IPS-20b (cell line): ENCODE data around the gene C8A.

Experiments
- H3K27ac ChIP-seq: one replicate; pipeline ENCODE4 v1.5.1; 2013; ENCODE audit warnings: low read length
- H3K27me3 ChIP-seq: 2 replicates; pipeline ENCODE4 v1.6.1; 2013; ENCODE audit warnings: mild to moderate bottlenecking, low read length, inconsistent platforms; ENCODE audit not compliant: insufficient read depth
- H3K36me3 ChIP-seq: 2 replicates; pipeline ENCODE4 v1.6.1; 2013; ENCODE audit warnings: low read depth, mild to moderate bottlenecking, inconsistent platforms, low read length, moderate library complexity; ENCODE audit not compliant: insufficient read depth
- H3K4me1 ChIP-seq: 2 replicates; pipeline ENCODE4 v1.6.1; 2013; ENCODE audit warnings: mild to moderate bottlenecking, control low read depth, inconsistent platforms, low read length, moderate library complexity; ENCODE audit not compliant: insufficient read depth
- H3K4me3 ChIP-seq: 2 replicates; pipeline ENCODE4 v1.5.1; 2013; ENCODE audit warnings: mild to moderate bottlenecking, low read length, inconsistent platforms
- H3K9ac ChIP-seq: 2 replicates; pipeline ENCODE4 v1.6.1; 2013; ENCODE audit warnings: low read depth, mild to moderate bottlenecking, inconsistent platforms, low read length, moderate library complexity
- H3K9me3 ChIP-seq: 2 replicates; pipeline ENCODE4 v1.6.1; 2013; ENCODE audit warnings: mild to moderate bottlenecking, low read depth, low read length, inconsistent platforms; ENCODE audit not compliant: insufficient read depth

C8A gene

DNA sequence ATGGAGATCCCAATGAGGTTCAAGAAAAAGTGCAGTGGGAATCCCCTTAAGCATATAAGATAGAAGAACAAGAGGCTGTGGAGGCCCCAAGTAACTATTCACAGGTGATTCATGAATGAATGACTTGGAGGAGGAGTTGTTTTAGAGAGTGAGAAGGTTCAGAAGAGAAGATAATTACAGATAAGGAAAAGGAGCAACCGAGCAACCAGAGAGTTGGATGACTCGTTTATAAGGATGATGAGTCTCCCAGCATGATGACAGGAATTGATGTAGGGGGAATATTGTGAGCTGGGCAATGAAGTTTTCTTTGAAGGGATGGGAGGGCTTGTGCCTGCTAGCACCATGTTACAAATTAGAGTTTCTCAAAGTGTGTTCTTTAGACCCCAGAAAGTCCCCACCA is 9.8 kb downstream of the C8A start:
- Histone ChIP-seq H3K36me3 (no peaks in the 10 kb centered on the region), H3K9me3 (no peaks in the 10 kb centered on the region), H3K4me3 (no peak overlapping the region), H3K27me3 (no peaks in the 10 kb centered on the region), H3K9ac (no peak overlapping the region), H3K27ac (no peak overlapping the region), H3K4me1 (no peaks in the 10 kb centered on the region)

DNA sequence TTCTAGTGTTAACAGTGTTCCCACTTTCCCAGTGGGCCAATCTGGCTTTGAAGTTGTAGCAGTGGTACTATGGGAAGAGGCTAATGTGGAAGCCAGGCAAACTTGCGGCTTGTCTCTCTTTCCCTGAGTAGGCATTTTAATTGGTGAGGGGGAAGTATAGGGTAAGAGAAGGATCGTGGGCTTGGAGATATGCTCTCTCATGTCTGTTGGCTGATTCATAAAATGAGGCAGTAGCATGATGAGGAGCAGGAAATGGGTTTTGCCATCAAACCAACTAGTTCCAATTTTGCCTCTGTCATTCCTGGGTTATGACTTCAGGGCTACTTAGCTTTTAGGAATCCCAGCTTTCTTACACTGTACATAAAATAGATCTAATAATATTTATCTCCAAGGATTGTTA is 12.1 kb downstream of the C8A start:
- Histone ChIP-seq H3K27ac (no peak overlapping the region), H3K9ac (no peak overlapping the region), H3K4me1 (no peaks in the 10 kb centered on the region), H3K4me3 (no peak overlapping the region), H3K27me3 (no peaks in the 10 kb centered on the region), H3K9me3 (no peaks in the 10 kb centered on the region), H3K36me3 (no peaks in the 10 kb centered on the region)

DNA sequence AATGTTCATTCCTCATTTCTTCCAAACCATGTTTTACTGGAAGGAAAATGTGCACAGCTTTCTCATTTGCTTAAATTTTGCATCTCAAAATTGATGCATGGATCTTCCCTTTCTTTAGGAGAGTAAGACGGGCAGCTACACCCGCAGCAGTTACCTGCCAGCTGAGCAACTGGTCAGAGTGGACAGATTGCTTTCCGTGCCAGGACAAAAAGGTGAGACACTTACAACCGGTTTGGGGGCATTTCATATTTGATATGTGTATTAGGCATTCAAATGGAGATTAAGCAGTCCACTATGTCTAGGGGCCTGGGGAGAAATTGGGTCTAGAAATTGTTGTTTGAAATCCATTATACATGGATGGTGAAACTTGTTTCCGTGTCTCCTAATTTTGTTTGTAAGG is 12.9 kb downstream of the C8A start:
- Histone ChIP-seq H3K9ac (no peak overlapping the region), H3K27ac (no peak overlapping the region), H3K27me3 (no peaks in the 10 kb centered on the region), H3K36me3 (no peaks in the 10 kb centered on the region), H3K4me3 (no peak overlapping the region), H3K9me3 (no peaks in the 10 kb centered on the region), H3K4me1 (no peaks in the 10 kb centered on the region)

DNA sequence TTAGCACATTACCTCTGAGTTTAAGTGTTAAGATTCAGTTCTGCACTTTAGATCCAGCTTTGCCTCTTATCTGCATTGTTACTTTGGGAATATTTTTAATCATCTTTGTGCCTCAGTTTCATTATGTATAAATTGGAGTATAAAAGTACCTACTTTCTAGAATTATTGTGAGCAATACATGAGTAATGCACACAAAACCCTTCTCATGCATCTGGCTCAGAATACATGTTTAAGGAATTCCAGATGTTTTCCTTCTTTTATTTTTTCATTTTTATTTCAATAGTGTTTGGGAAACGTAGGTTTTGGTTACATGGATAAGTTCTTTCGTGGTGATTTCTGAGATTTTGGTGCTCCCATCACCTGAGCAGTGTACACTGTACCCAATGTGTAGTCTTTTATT is 14.2 kb downstream of the C8A start:
- Histone ChIP-seq H3K9me3 (no peaks in the 10 kb centered on the region), H3K27ac (no peak overlapping the region), H3K4me3 (no peak overlapping the region), H3K9ac (no peak overlapping the region), H3K27me3 (no peaks in the 10 kb centered on the region), H3K36me3 (no peaks in the 10 kb centered on the region), H3K4me1 (no peaks in the 10 kb centered on the region)

DNA sequence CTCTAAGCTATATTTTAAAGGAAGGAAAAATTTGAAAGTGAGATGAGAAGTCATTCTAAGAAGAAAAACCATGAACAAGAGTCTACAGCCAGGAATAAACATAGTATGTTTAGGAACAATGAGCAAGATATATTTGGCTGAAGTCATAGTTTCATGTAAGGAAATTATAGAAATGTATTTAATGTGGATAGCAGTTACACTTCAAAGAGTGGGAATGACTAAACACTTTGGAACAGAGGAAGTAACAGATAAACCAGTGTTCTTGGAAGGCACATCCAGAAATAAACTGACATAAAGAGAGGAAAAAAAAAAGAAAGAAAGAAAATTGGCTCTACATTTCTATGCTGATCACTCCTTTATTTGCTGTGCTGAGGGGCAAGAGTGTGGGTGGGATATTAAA is 18.0 kb downstream of the C8A start:
- H3K9ac ChIP-seq: no peak overlapping the region
- no peaks in the 10 kb centered on the region; the same call in 1 of the 2 replicates for H3K27me3 ChIP-seq
- no peaks in the 10 kb centered on the region for H3K9me3 ChIP-seq
- H3K27ac ChIP-seq: no peak overlapping the region
- no peaks in the 10 kb centered on the region for H3K36me3 ChIP-seq
- H3K4me3 ChIP-seq: no peak overlapping the region
- H3K4me1 ChIP-seq: no peaks in the 10 kb centered on the region

DNA sequence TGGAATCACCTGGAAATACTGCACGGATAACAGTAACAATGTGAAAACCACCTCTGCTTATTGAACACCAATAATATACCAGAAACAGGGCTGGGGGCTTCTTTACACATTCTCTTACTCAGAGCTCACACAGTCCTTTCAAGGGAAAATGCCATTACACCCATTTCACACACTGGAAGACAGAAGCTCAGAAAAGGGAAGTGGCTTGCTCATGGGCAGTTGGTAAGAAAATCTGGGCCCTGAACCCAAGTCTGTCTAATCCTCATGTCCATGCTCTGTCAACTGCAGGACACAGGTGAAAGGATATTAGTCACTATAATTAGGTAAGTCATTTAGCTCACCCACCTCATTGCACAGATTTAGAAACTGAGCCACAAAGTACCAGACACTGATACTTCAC is 18.6 kb downstream of the C8A start:
- no peaks in the 10 kb centered on the region for H3K36me3 ChIP-seq
- H3K4me3 ChIP-seq: no peak overlapping the region
- no peak overlapping the region for H3K27ac ChIP-seq
- no peaks in the 10 kb centered on the region; the same call in 1 of the 2 replicates for H3K27me3 ChIP-seq
- no peak overlapping the region for H3K9ac ChIP-seq
- H3K4me1 ChIP-seq: no peaks in the 10 kb centered on the region
- H3K9me3 ChIP-seq: no peaks in the 10 kb centered on the region

DNA sequence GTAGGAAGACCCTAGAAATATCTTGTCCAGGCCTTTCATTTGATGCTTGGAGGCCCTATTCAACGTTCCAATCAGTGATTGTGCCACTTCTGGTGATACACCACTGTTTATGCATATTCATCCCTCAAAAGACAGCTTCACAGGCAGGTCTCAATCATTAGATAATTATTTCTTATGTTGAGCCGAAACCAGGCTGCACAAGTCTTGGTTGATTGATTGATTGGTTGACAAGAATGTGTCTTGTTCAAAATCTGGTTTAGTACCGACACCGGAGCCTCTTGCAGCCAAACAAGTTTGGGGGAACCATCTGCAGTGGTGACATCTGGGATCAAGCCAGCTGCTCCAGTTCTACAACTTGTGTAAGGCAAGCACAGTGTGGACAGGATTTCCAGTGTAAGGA is 20.1 kb downstream of the C8A start:
- no peaks in the 10 kb centered on the region for H3K9me3 ChIP-seq
- no peaks in the 10 kb centered on the region for H3K4me1 ChIP-seq
- no peak overlapping the region for H3K27ac ChIP-seq
- H3K36me3 ChIP-seq: no peaks in the 10 kb centered on the region
- H3K9ac ChIP-seq: no peak overlapping the region
- no peaks in the 10 kb centered on the region; the same call in 1 of the 2 replicates for H3K27me3 ChIP-seq
- no peak overlapping the region for H3K4me3 ChIP-seq

DNA sequence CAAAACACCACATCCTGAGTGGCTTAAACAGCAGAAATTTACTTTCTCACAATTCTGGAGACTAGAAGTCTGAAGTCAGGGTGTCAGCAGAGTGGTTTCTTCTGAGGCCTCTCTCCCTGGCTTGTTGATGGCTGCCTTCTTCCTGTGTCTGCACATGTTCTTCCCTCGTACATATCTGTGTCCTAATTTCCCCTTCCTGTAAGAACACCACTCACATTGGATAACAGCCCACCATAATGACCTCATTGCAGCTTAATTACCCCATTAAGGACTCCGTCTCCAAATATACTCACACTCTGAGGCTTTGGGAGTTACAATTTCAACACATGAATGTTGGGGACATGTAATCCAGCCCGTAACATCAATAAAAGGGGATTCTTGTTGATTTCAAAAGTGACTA is 23.4 kb downstream of the C8A start:
- H3K4me3 ChIP-seq: no peak overlapping the region
- H3K9me3 ChIP-seq: no peaks in the 10 kb centered on the region
- H3K9ac ChIP-seq: no peak overlapping the region
- no peaks in the 10 kb centered on the region for H3K36me3 ChIP-seq
- H3K27ac ChIP-seq: no peak overlapping the region
- no peaks in the 10 kb centered on the region; the same call in 1 of the 2 replicates for H3K27me3 ChIP-seq
- no peaks in the 10 kb centered on the region for H3K4me1 ChIP-seq

DNA sequence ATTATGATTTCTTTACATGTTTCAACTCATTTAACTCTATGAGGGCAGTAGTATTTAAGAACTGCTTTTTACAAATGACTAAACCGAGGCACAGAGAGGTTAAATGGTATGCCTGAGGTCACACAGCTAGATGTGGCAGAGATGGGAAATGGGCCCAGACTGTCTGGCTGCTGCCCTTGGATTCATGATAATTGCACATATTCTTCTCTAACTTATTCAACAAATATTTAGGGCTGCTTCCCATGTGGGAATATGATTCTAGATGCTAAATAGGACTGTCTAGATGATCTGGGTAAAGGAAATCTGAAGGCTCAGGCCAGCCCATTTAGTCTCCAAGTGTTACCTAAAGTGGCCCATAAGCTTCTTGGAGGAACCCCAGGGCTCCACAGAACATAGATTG is 26.2 kb downstream of the C8A start:
- Histone ChIP-seq H3K27me3 (no peaks in the 10 kb centered on the region; the same call in 1 of the 2 replicates), H3K27ac (no peak overlapping the region), H3K9me3 (no peaks in the 10 kb centered on the region), H3K4me3 (no peak overlapping the region), H3K36me3 (no peaks in the 10 kb centered on the region), H3K4me1 (no peaks in the 10 kb centered on the region), H3K9ac (no peak overlapping the region)

DNA sequence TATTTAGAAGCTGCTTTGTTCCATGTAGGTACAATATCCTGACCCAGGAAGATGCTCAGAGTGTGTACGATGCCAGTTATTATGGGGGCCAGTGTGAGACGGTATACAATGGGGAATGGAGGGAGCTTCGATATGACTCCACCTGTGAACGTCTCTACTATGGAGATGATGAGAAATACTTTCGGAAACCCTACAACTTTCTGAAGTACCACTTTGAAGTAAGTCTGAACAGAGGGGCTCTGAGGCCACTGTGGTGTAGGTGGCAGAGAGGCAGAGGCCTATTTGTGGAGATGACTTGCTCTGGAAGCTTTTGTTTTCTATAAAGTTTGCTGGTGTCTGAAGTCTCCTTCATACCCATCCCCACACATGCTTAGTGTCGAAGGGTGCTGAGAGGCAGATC is 26.8 kb downstream of the C8A start:
- Histone ChIP-seq H3K4me3 (no peak overlapping the region), H3K9me3 (no peaks in the 10 kb centered on the region), H3K27ac (no peak overlapping the region), H3K27me3 (no peaks in the 10 kb centered on the region; the same call in 1 of the 2 replicates), H3K36me3 (no peaks in the 10 kb centered on the region), H3K4me1 (no peaks in the 10 kb centered on the region), H3K9ac (no peak overlapping the region)

DNA sequence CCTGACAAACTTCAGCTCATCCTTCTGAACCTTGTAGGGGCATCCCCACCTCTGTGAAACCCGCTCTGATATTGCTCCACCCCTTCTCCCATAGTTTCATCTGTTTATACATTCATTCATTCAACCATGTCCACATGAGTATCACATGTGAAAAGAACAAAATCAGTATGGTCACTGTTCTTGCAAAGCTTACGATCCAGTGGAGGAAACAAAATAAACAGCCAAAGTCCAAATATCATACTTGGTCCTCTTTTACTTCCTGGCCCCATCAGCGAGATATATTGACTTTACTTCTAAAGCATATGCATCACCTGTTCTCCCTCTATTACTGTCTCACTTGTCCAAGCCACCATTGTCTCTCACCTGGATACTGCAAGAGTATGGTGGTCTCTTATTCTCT is 35.6 kb downstream of the C8A start:
- Histone ChIP-seq H3K4me3 (no peak overlapping the region), H3K27me3 (no peaks in the 10 kb centered on the region), H3K36me3 (no peaks in the 10 kb centered on the region), H3K27ac (no peak overlapping the region), H3K9me3 (no peaks in the 10 kb centered on the region), H3K9ac (no peak overlapping the region), H3K4me1 (no peaks in the 10 kb centered on the region)

DNA sequence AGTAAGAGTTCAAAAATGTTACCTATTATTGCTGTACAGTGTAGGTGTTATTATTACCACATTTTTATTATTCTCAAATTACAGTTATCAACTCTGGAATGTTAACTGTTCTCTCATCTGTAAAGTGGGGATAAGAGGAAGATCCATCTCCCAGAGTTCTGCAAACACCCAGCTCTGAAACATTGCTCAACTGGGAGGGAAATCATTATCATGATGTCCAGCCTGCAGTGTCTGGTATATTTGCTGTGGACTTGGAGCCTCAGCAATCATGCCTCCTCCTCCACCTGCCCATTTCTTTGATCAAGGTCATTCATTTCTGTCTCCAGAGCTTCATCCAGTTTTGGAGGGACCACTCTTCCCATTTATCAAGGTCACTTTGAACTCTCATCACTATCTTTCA is 39.4 kb downstream of the C8A start:
- no peak overlapping the region for H3K4me3 ChIP-seq
- no peaks in the 10 kb centered on the region for H3K36me3 ChIP-seq
- no peak overlapping the region for H3K27ac ChIP-seq
- no peaks in the 10 kb centered on the region for H3K27me3 ChIP-seq
- H3K4me1 ChIP-seq: no peaks in the 10 kb centered on the region
- no peak overlapping the region for H3K9ac ChIP-seq
- no peaks in the 10 kb centered on the region for H3K9me3 ChIP-seq
